Measurements from ENCODE around the gene CCDC148. TPM values are rescaled to one million over a fixed set of nuclear protein-coding genes. Genes with fewer than 3 reads are reported as not detected.
A peak's percentile ranks its signal among the peaks of the same experiment; 100 is the strongest.

CCDC148 gene
- polyA plus RNA-seq, 4 donors, result 0.09 to 0.37 TPM; not detected in 2

- Histone ChIP-seq H3K4me1 (ENCODE audit: control insufficient read depth in 3 of 3, insufficient read depth in 2 of 3, low read depth in 1 of 3, low read length in 2 of 3) (no peaks in the 10 kb centered on the region), H3K4me3 (ENCODE audit: low read depth in 1 of 3, low read length in 3 of 3) (no peak overlapping the region), H3K9me3 (ENCODE audit: control insufficient read depth in 2 of 2, insufficient read depth in 1 of 2, low read depth in 1 of 2, low read length in 1 of 2) (peaks cover 0 to 17% of the 10 kb centered on the region in 2 donors), H3K27ac (ENCODE audit: low read depth in 1 of 3, low read length in 2 of 3) (no peak overlapping the region), H3K36me3 (ENCODE audit: control insufficient read depth in 3 of 3, insufficient read depth in 2 of 3, low read depth in 1 of 3, low read length in 3 of 3) (no peaks in the 10 kb centered on the region), H3K27me3 (ENCODE audit: control insufficient read depth in 3 of 3, insufficient read depth in 3 of 3, low read length in 3 of 3) (no peaks in the 10 kb centered on the region)
- FAIRE-seq (peak; percentile 89), DNase-seq (no peak)
Observed at GRCh38 chr2:158432117-158432516, 24.4 kb downstream of the CCDC148 start.

GRCh38 chr2:158414538-158414937 is 42.0 kb downstream of the CCDC148 start:
- Histone ChIP-seq H3K27ac (ENCODE audit: low read depth in 1 of 3, low read length in 2 of 3) (no peak overlapping the region), H3K36me3 (ENCODE audit: control insufficient read depth in 3 of 3, insufficient read depth in 2 of 3, low read depth in 1 of 3, low read length in 3 of 3) (no peaks in the 10 kb centered on the region), H3K4me3 (ENCODE audit: low read depth in 1 of 3, low read length in 3 of 3) (no peak overlapping the region), H3K27me3 (ENCODE audit: control insufficient read depth in 3 of 3, insufficient read depth in 3 of 3, low read length in 3 of 3) (no peaks in the 10 kb centered on the region), H3K9me3 (ENCODE audit: control insufficient read depth in 2 of 2, insufficient read depth in 1 of 2, low read depth in 1 of 2, low read length in 1 of 2) (peaks cover 0 to 26% of the 10 kb centered on the region in 2 donors), H3K4me1 (ENCODE audit: control insufficient read depth in 3 of 3, insufficient read depth in 2 of 3, low read depth in 1 of 3, low read length in 2 of 3) (no peaks in the 10 kb centered on the region)
- no peak for FAIRE-seq
- WGBS, 3 donors, result 80 to 92% (median 86%) methylated on average over 1 of the region's 1 CpG
- no peak for DNase-seq

GRCh38 chr2:158413581-158413980 is 43.0 kb downstream of the CCDC148 start:
- 65 to 68% (median 66%) methylated on average over 2 of the region's 2 CpGs for WGBS, 3 donors
- FAIRE-seq, result no peak
- DNase-seq, result no peak
- H3K36me3 ChIP-seq (ENCODE audit: control insufficient read depth in 3 of 3, insufficient read depth in 2 of 3, low read depth in 1 of 3, low read length in 3 of 3), result no peaks in the 10 kb centered on the region
- no peak overlapping the region for H3K4me3 ChIP-seq (ENCODE audit: low read depth in 1 of 3, low read length in 3 of 3)
- H3K27ac ChIP-seq (ENCODE audit: low read depth in 1 of 3, low read length in 2 of 3), result no peak overlapping the region
- no peaks in the 10 kb centered on the region for H3K27me3 ChIP-seq (ENCODE audit: control insufficient read depth in 3 of 3, insufficient read depth in 3 of 3, low read length in 3 of 3)
- H3K9me3 ChIP-seq (ENCODE audit: control insufficient read depth in 2 of 2, insufficient read depth in 1 of 2, low read depth in 1 of 2, low read length in 1 of 2), result peaks cover 0 to 26% of the 10 kb centered on the region in 2 donors
- no peaks in the 10 kb centered on the region for H3K4me1 ChIP-seq (ENCODE audit: control insufficient read depth in 3 of 3, insufficient read depth in 2 of 3, low read depth in 1 of 3, low read length in 2 of 3)

- Histone ChIP-seq H3K9me3 (ENCODE audit: control insufficient read depth in 2 of 2, insufficient read depth in 1 of 2, low read depth in 1 of 2, low read length in 1 of 2) (peaks cover 0 to 24% of the 10 kb centered on the region in 2 donors), H3K36me3 (ENCODE audit: control insufficient read depth in 3 of 3, insufficient read depth in 2 of 3, low read depth in 1 of 3, low read length in 3 of 3) (no peaks in the 10 kb centered on the region), H3K27me3 (ENCODE audit: control insufficient read depth in 3 of 3, insufficient read depth in 3 of 3, low read length in 3 of 3) (no peaks in the 10 kb centered on the region), H3K4me3 (ENCODE audit: low read depth in 1 of 3, low read length in 3 of 3) (no peak overlapping the region), H3K27ac (ENCODE audit: low read depth in 1 of 3, low read length in 2 of 3) (no peak overlapping the region), H3K4me1 (ENCODE audit: control insufficient read depth in 3 of 3, insufficient read depth in 2 of 3, low read depth in 1 of 3, low read length in 2 of 3) (no peaks in the 10 kb centered on the region)
- DNase-seq (no peak), FAIRE-seq (no peak)
- WGBS, 3 donors, result 43 to 54% (median 44%) methylated on average over 3 of the region's 3 CpGs
Observed at GRCh38 chr2:158412206-158412605, 44.3 kb downstream of the CCDC148 start.

GRCh38 chr2:158411748-158412147 is 44.8 kb downstream of the CCDC148 start:
- Histone ChIP-seq H3K27me3 (ENCODE audit: control insufficient read depth in 3 of 3, insufficient read depth in 3 of 3, low read length in 3 of 3) (no peaks in the 10 kb centered on the region), H3K4me3 (ENCODE audit: low read depth in 1 of 3, low read length in 3 of 3) (no peak overlapping the region), H3K4me1 (ENCODE audit: control insufficient read depth in 3 of 3, insufficient read depth in 2 of 3, low read depth in 1 of 3, low read length in 2 of 3) (no peaks in the 10 kb centered on the region), H3K9me3 (ENCODE audit: control insufficient read depth in 2 of 2, insufficient read depth in 1 of 2, low read depth in 1 of 2, low read length in 1 of 2) (peaks cover 0 to 23% of the 10 kb centered on the region in 2 donors), H3K27ac (ENCODE audit: low read depth in 1 of 3, low read length in 2 of 3) (no peak overlapping the region), H3K36me3 (ENCODE audit: control insufficient read depth in 3 of 3, insufficient read depth in 2 of 3, low read depth in 1 of 3, low read length in 3 of 3) (no peaks in the 10 kb centered on the region)
- FAIRE-seq, result no peak
- no peak for DNase-seq

GRCh38 chr2:158410132-158410531 is 46.4 kb downstream of the CCDC148 start:
- FAIRE-seq (no peak), DNase-seq (no peak)
- Histone ChIP-seq H3K27me3 (ENCODE audit: control insufficient read depth in 3 of 3, insufficient read depth in 3 of 3, low read length in 3 of 3) (no peaks in the 10 kb centered on the region), H3K36me3 (ENCODE audit: control insufficient read depth in 3 of 3, insufficient read depth in 2 of 3, low read depth in 1 of 3, low read length in 3 of 3) (no peaks in the 10 kb centered on the region), H3K9me3 (ENCODE audit: control insufficient read depth in 2 of 2, insufficient read depth in 1 of 2, low read depth in 1 of 2, low read length in 1 of 2) (peaks cover 0 to 9% of the 10 kb centered on the region in 2 donors), H3K4me1 (ENCODE audit: control insufficient read depth in 3 of 3, insufficient read depth in 2 of 3, low read depth in 1 of 3, low read length in 2 of 3) (no peaks in the 10 kb centered on the region), H3K4me3 (ENCODE audit: low read depth in 1 of 3, low read length in 3 of 3) (no peak overlapping the region), H3K27ac (ENCODE audit: low read depth in 1 of 3, low read length in 2 of 3) (no peak overlapping the region)
- 92 to 100% (median 93%) methylated on average over 1 of the region's 1 CpG for WGBS, 3 donors

GRCh38 chr2:158407031-158407430 is 49.5 kb downstream of the CCDC148 start:
- Histone ChIP-seq H3K36me3 (ENCODE audit: control insufficient read depth in 3 of 3, insufficient read depth in 2 of 3, low read depth in 1 of 3, low read length in 3 of 3) (no peaks in the 10 kb centered on the region), H3K9me3 (ENCODE audit: control insufficient read depth in 2 of 2, insufficient read depth in 1 of 2, low read depth in 1 of 2, low read length in 1 of 2) (peaks cover 0 to 7% of the 10 kb centered on the region in 2 donors), H3K27ac (ENCODE audit: low read depth in 1 of 3, low read length in 2 of 3) (no peak overlapping the region), H3K4me1 (ENCODE audit: control insufficient read depth in 3 of 3, insufficient read depth in 2 of 3, low read depth in 1 of 3, low read length in 2 of 3) (no peaks in the 10 kb centered on the region), H3K27me3 (ENCODE audit: control insufficient read depth in 3 of 3, insufficient read depth in 3 of 3, low read length in 3 of 3) (no peaks in the 10 kb centered on the region), H3K4me3 (ENCODE audit: low read depth in 1 of 3, low read length in 3 of 3) (no peak overlapping the region)
- 65 to 77% (median 70%) methylated on average over 3 of the region's 3 CpGs for WGBS, 3 donors
- FAIRE-seq (no peak), DNase-seq (no peak)

- WGBS, 3 donors, result 81 to 91% (median 87%) methylated on average over 3 of the region's 3 CpGs
- H3K4me3 ChIP-seq (ENCODE audit: low read depth in 1 of 3, low read length in 3 of 3), result no peak overlapping the region
- H3K27me3 ChIP-seq (ENCODE audit: control insufficient read depth in 3 of 3, insufficient read depth in 3 of 3, low read length in 3 of 3), result no peaks in the 10 kb centered on the region
- H3K27ac ChIP-seq (ENCODE audit: low read depth in 1 of 3, low read length in 2 of 3), result no peak overlapping the region
- peak; percentile 15 for FAIRE-seq
- DNase-seq, result no peak
- H3K9me3 ChIP-seq (ENCODE audit: control insufficient read depth in 2 of 2, insufficient read depth in 1 of 2, low read depth in 1 of 2, low read length in 1 of 2), result peaks cover 0 to 3% of the 10 kb centered on the region in 2 donors
- no peaks in the 10 kb centered on the region for H3K4me1 ChIP-seq (ENCODE audit: control insufficient read depth in 3 of 3, insufficient read depth in 2 of 3, low read depth in 1 of 3, low read length in 2 of 3)
- no peaks in the 10 kb centered on the region for H3K36me3 ChIP-seq (ENCODE audit: control insufficient read depth in 3 of 3, insufficient read depth in 2 of 3, low read depth in 1 of 3, low read length in 3 of 3)
Observed at GRCh38 chr2:158405341-158405740, 51.2 kb downstream of the CCDC148 start.

- no peak for FAIRE-seq
- no peak overlapping the region for H3K27ac ChIP-seq (ENCODE audit: low read depth in 1 of 3, low read length in 2 of 3)
- WGBS, 3 donors, result 49 to 66% (median 60%) methylated on average over 1 of the region's 1 CpG
- no peak for DNase-seq
- no peak overlapping the region for H3K4me3 ChIP-seq (ENCODE audit: low read depth in 1 of 3, low read length in 3 of 3)
- H3K4me1 ChIP-seq (ENCODE audit: control insufficient read depth in 3 of 3, insufficient read depth in 2 of 3, low read depth in 1 of 3, low read length in 2 of 3), result no peaks in the 10 kb centered on the region
- no peaks in the 10 kb centered on the region for H3K9me3 ChIP-seq (ENCODE audit: control insufficient read depth in 2 of 2, insufficient read depth in 1 of 2, low read depth in 1 of 2, low read length in 1 of 2)
- H3K27me3 ChIP-seq (ENCODE audit: control insufficient read depth in 3 of 3, insufficient read depth in 3 of 3, low read length in 3 of 3), result no peaks in the 10 kb centered on the region
- no peaks in the 10 kb centered on the region for H3K36me3 ChIP-seq (ENCODE audit: control insufficient read depth in 3 of 3, insufficient read depth in 2 of 3, low read depth in 1 of 3, low read length in 3 of 3)
Observed at GRCh38 chr2:158403237-158403636, 53.3 kb downstream of the CCDC148 start.
